Cardiac fibroblast (primary cell): Measurements from ENCODE around the gene COL4A2.

ENCODE experiments used
- DNase-seq, 2 donors: peaks; one replicate each; pipeline versions ENCODE4 v3.0.0 to v3.0.0-alpha.2; 2010; ENCODE audit warnings: low read depth in 2 of 2
- H3K4me3 ChIP-seq, 2 donors: replicated peaks in 1 of 2; 1 replicate in 1 of 2; 2 replicates in 1 of 2; pipeline ENCODE4 v1.5.1; 2011; ENCODE audit warnings: low read depth in 2 of 2, low read length in 2 of 2, mild to moderate bottlenecking in 2 of 2, moderate library complexity in 1 of 2
- CTCF ChIP-seq: IDR thresholded peaks from one replicate; pipeline ENCODE4 v1.5.1; 2011; ENCODE audit warnings: low read depth, mild to moderate bottlenecking, low read length, inconsistent platforms

Gene COL4A2

GRCh38 chr13:110352735-110353134 lies 45.7 kb downstream of the COL4A2 start:
- TF ChIP-seq CTCF = no peak
- H3K4me3 ChIP-seq = no peak overlapping the region
- DNase-seq = no peak

- no peak overlapping the region for H3K4me3 ChIP-seq
- no peak for TF ChIP-seq CTCF
- no peak for DNase-seq
Measured at GRCh38 chr13:110353339-110353977, 46.4 kb downstream of the COL4A2 start.

- DNase-seq = no peak
- no peak overlapping the region for H3K4me3 ChIP-seq
Measured at GRCh38 chr13:110354123-110354627, 47.1 kb downstream of the COL4A2 start.

GRCh38 chr13:110354715-110355473 lies 47.8 kb downstream of the COL4A2 start:
- no peak for TF ChIP-seq CTCF
- H3K4me3 ChIP-seq = no peak overlapping the region
- no peak for DNase-seq

More at GRCh38 chr13:110354123-110354627, 47.1 kb downstream of the COL4A2 start:
- TF ChIP-seq CTCF = no peak

GRCh38 chr13:110356362-110356761 lies 49.3 kb downstream of the COL4A2 start:
- no peak for DNase-seq
- no peak overlapping the region for H3K4me3 ChIP-seq
- no peak for TF ChIP-seq CTCF

- no peak overlapping the region for H3K4me3 ChIP-seq
- no peak for DNase-seq
- TF ChIP-seq CTCF = no peak
Measured at GRCh38 chr13:110358381-110358780, 51.3 kb downstream of the COL4A2 start.
